HG03432 (cell line): ENCODE measurements around the gene CCDC194.

ENCODE experiments used
- ATAC-seq: cut with Tn5 transposase; IDR thresholded peaks from one replicate; pipeline ENCODE4 v1.9.1; 2021; ENCODE audit warnings: mild to moderate bottlenecking, moderate library complexity; ENCODE audit not compliant: unreplicated experiment

CCDC194 gene, protein sequence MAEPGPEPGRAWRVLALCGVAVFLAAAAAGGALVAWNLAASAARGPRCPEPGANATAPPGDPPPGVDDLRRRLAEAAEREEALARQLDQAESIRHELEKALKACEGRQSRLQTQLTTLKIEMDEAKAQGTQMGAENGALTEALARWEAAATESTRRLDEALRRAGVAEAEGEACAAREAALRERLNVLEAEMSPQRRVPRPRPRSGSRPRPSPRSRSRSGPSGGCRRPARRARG

DNA sequence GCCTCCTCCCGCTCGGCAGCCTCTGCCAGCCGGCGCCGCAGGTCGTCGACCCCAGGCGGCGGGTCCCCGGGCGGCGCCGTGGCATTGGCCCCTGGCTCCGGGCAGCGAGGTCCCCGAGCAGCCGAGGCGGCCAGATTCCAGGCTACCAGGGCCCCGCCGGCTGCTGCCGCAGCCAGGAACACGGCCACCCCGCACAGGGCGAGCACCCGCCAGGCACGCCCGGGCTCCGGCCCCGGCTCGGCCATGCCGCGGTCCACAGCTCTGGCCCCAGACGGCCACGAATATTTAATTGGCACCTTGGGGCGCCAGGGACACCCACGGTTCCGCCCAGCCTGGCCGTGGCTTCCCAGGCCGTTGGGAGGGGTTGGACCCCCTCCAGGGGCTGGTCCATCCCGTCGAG is at the start of gene CCDC194:
Gene CCDC194 (minus strand): TSS at position 283 of the 400 bp plus-strand sequence. CDS start 38 bp downstream, at position 245.
- no peak for ATAC-seq

DNA sequence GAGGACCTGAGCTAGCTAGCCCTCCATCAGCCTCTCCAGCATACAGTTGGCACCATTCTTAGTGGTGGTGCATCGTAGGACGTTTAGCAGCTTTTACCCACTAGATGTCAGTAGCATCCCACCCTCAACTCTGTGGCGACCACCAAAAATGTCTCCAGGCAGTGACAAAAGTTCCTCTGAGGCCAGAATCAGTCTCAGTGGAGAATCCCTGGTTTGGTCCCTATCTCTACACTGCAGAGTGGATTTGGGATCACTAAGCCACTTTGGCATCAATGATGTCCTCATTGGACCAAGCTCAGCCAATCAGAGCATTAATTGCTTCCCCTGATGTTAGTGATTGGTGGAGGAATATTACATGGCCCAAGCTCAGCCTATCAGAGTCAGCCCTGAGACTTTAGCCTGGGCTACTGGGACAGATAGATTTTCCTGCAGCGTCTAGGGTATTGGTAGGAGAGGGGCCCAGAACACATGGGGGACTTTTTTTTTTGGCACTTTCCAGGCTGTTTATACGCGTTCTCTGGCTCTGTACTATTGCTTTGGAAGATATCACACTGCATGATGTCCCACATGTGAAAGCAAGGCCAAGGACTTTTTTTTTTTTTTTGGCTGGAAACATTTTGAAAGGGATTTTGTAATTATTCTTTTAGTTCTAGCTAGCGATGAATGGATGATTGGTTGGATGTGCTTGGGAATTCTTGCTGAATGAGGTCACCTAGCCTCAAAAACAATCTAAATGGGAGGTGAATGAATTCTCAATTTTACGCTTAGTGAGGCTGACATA is 47.4 kb upstream of the CCDC194 start:
- ATAC-seq: no peak

DNA sequence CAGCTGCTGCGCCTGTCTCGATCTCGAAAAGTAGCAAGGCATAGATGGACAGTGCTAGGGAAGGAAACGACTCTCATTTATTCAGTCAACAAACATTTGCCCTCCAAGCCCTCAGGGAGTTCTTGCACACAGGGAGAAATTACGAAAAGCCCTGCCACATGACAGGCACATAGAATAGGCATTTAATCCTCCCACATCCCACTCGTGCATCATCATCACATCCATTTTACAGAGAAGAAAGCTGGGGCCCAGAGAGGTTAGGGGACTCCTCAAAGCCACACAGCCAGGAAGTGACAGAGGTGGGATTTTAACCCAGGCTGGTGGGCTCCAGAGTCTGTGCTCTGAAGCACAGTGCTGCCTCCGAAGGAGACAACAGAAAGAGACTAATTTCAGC is 42.9 kb upstream of the CCDC194 start:
- no peak for ATAC-seq

DNA sequence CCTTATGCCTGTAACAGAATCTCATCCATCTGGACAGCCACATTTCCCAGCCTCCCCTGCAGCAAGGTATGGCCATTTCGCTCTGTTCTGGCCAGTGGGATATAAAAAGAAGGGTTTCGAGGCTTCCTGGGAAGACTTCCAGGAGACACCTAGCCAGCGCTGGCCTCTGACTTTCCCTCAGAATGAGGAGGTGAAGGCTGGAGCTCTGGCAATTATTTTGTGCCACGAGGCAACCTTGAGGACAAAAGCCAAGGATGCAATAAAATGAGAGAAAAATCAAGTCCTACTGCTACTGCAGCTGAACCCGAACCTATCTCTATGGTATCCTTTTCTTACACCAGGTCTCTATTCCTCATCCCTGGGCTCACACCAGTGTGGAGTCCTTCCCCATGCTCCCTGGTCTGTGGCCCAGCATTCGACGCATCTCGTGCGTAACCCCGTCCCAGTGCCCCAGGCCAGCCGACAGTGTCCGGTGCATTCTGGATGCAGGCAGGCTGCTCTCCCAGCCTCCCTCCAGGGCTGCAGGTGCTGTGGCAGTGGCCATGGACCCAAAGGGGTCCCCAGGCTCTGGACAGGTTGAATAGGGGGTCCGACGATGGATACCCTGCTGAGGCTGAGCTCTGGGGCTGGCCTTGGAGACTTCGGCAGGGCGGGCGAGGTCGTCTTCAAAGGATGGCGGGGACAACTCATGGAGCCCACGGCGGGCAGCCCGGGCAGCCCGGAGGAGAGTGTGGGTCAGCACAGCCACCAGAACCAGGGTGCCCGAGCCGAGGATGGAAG is 42.3 kb upstream of the CCDC194 start:
- ATAC-seq: no peak

DNA sequence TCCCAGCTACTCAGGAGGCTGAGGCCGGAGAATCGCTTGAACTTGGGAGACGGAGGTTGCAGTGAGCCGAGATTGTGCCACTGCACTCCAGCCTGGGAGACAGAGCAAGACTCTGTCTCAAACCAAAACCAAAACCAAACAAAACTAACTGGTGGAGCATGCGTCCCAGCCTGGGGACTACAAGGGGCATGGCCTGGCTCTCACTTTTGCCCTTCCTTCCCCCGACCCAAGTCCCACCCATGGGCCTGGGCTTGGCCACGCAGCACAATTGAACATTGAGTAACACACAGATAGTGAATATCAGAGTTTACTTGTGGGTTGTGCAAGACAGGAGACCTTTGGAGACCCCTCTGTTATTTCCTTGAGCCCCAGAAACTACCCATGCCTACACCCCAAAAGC is 41.2 kb upstream of the CCDC194 start:
- no peak for ATAC-seq

DNA sequence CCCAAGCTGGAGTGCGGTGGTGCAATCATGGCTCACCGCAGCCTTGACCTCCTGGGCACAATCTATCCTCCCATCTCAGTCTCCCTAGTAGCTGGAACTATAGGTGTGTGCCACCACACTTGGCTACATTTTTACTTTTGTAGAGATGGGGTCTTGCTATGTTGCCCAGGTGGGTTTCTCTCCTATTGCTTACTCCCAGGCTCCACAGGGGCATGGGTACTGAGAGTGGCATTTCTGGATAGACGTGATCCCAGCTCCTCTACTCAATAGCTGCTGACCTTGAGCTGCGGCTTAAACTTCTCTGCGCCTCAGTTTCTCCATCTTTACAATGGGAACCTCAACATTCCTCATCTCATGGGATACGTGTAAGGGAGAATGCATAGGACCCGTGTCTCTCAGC is 37.4 kb upstream of the CCDC194 start:
- no peak for ATAC-seq

DNA sequence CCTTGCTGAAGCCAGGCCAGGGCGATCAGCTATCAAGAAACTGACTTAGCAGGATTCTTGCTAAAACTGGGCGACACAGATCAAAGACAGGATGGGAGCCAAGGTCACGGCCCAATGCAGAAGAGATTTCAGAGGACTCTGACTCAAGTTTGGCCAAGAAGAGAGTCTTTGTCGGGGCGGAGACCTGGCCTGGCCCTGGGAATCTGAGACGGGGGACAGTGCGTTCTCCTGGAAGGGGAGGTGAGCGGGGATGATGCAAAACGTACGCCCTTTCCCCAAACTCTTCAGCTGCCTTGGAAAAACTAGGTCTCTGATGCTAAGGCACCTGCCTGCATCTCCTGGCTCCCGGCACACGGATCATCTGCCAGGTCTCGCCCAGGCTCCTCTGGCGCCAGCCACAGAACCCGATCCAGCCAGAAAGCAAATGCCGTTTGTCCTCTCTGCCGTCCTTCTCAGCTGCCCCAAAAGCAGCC is 35.7 kb upstream of the CCDC194 start:
- no peak for ATAC-seq

DNA sequence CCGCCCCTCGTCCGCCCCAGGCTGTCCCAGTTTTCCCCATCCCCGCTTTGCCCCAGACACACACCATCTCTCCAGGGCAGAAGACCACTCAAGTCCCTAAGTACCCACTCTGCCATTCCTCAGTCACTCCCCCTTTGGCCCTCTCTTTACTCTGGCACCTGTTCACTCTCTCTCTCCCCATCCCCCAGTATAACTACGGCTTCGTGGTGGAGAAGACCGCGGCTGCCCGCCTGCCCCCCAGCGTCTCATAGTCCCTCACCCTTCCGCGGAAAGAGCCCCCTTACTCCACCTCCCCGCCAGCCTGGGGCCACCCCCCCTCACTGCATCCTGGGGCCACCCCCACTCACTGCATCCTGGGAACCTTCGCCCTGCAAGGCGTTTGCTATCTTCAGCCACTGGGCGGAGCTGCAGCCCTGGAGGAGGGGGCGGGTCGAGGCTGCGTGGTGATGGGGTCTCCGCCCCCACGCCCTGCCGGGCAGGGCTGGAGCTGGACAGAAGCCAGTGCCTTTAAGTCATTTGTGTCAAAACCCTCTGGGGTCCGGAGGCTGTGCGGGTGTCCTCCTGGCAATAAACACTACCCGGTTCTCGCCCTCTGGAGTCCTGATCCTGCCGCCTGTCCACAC is 30.9 kb upstream of the CCDC194 start:
- no peak for ATAC-seq

DNA sequence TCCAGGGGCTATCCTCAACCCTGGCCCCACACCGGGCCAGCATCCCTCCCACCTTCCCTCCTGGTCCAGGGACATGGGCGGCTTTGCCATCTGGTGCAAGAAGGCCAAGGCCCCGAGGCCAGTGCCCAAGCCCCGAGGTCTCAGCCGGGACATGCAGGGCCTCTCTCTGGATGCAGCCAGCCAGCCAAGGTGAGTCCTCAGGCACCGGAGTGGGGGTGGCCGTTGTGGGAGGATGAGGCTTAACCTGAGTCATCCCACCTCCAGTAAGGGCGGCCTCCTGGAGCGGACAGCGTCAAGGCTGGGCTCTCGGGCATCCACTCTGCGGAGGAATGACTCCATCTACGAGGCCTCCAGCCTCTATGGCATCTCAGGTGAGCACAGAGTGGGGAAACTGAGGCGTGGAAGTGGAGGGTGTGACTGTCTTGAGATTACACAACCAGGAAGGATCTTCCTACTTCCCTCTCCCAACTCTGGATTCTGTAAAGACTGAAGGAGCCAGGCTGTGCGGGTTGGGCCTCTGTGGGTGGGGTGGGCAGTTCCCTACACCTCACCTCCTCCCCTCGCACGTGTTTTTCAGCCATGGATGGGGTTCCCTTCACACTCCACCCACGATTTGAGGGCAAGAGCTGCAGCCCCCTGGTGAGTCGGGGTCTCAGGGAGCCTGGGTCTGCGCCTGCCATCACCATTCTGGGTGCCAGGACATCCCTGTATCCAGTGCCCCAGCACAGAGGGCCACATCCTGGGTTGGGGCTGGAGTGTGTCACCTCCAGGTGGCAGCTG is 29.6 kb upstream of the CCDC194 start:
- no peak for ATAC-seq

DNA sequence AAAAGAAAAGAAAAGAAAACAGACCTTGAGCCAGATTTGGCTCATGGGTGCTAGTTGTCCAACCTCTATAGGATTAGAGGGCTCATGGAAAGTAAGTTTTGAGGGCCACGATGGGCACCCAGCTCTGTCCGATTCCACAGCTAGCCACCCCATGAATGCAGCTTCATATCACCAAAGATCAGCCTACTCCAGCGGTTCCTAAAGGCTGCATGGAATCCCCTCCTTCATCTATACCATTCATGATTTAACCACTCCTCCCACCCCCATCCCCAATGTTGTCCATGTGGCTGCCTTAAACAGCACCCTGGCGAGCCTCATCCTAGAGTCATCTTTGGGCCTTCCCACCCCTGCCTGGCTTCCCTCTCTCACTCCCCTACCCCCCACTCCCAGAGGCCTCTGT is 27.9 kb upstream of the CCDC194 start:
- ATAC-seq: no peak

DNA sequence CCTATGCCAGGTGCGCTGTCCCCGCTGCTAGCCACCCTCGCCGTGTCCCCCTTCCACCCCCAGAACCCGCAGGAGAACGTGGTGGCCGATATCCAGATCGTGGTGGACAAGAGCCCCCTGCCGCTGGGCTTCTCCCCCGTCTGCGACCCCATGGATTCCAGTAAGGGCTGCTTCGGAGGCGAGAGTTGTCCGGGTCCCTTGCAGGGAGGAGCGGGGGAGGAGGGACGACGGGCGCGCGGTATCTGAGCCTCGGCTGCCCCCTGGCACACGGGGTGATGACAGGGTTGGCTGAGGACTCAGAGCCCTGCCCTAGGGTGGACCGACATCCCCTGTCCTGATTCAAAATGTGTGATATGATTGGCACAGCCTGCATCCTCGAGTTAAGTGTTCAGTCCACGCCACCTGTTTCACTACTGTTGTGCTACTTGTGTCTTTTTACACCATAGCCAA is 26.5 kb upstream of the CCDC194 start:
- peak; percentile 22 for ATAC-seq

DNA sequence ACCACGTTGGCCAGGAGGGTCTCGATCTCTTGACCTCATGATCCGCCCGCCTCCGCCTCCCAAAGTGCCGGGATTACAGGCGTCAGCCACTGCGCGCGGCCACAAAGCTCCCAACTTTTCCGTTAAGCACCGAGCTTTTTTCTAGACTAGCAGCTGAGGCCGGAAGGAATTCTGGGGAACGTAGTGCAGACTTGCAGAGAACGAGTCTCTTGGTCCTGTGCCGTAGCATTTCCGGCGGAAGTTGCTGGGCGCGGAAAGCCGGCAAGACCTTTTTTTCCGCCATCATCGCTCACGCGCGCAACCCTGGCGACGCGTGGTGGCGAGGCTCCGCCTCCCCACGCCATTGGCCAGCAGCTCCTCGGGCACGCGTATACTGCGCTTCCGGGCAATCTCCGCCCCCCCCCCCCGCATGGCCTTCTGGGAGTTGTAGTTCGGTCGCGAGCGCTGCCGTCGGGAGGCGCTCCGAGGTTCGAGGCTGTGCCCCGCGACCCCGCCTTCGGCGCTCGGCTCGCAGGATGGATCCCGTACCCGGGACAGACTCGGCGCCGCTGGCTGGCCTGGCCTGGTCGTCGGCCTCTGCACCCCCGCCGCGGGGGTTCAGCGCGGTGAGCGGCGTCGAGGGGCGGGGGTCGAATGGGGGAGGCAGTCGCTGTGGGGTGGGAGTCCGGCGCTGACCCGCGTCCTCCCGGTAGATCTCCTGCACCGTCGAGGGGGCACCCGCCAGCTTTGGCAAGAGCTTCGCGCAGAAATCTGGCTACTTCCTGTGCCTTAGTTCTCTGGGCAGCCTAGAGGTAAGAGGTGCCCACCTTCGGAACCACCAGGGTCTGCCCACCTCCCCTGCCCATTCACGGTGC is 25.9 kb upstream of the CCDC194 start, which contains the start of gene MVB12A:
Gene MVB12A (plus strand): TSS at position 427 of the 854 bp plus-strand sequence. CDS start 89 bp downstream, at position 516.
- ATAC-seq: peak; percentile 77

DNA sequence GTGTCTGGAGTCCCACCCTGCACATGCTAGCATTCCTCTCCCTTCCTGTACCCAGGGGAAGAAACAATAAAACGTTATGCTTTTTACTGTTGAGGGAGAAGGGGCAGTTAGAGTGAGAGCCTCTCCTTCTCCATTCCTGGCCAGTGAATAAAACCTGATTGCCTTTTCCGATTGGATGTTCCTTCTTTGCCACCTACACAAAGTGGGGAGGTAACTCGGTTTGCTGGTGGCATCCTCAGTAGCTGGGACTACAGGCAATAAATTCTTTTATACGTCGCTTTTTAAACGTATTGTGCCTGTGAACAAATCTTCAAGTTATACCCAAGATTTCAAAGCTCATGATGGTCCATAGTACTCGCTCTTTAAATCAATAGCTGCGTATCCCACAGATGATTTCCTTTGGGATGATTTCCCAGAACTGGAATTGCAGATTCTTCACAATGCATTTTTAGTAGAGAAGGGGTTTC is 25.2 kb upstream of the CCDC194 start:
- ATAC-seq: no peak

DNA sequence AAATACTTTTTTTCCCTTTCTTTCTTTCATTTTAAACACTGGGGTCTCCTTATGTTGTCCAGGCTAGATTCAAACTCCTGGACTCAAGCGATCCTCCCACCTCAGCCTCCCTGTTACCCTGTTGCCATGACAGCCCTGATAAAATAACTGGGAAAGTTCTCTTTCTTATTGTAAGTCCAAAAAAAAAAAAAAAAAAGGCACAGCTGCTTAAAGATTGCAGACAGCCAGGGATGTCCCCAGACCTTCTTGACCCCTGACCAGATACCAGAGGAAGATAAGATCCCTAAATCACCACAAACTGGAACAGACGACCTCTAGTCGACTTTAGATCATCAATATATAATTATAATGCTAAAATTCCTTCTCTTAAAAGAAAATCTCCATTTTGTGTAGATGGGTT is 24.7 kb upstream of the CCDC194 start:
- no peak for ATAC-seq

DNA sequence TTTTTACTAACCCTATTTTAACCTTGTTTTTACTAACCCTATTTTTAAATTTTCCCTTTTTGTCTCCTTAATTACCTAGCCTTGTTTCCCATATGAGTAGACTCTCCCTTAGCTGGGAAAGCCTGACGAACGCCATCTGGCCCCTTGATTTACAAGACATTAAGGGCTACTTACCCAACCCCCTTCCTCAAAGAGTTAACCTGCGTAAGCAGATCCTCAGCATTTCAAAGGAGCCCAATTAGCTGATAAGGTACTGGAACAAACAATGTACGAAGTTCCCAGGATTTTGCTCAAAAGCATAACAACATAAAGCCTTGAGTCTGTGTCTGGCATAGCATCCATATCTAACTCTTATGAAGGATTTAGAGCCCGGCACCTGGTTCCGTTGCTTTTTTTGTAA is 21.1 kb upstream of the CCDC194 start:
- ATAC-seq: no peak

DNA sequence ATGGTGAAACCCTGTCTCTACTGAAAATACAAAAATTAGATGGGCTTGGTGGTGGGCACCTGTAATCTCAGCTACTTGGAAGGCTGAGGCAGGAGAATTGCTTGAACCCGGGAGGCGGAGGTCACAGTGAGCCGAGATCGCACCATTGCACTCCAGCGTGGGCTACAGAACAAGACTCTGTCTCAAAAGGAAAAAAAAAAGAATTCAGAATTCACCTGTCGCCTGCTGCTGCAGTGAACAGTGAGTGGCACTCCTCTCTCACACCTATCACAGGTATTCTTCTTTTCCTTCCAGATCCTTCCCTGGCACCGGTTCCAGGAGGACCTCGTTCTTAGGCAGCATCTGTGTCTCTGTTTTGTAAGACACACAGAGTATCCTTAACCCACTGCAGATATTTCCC is 20.1 kb upstream of the CCDC194 start:
- no peak for ATAC-seq

DNA sequence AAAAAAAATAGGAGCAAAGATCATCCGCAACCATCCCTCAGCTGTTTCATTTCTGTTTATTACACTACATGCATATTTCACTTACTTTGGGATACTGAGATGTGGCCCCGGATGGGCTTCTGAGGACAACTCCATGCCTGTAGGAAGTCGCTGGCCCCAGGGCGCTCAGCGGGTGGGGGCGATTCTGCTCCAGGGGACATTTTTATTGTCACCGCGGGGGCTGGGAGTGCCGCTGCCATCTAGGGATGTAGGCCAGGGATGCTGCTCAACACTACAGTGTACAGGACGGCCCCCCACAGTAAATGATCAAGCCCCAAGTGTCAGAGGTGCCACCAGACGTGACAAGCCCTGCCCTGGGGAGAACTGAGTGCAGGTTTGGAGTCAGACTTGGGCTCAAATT is 17.8 kb upstream of the CCDC194 start:
- no peak for ATAC-seq

DNA sequence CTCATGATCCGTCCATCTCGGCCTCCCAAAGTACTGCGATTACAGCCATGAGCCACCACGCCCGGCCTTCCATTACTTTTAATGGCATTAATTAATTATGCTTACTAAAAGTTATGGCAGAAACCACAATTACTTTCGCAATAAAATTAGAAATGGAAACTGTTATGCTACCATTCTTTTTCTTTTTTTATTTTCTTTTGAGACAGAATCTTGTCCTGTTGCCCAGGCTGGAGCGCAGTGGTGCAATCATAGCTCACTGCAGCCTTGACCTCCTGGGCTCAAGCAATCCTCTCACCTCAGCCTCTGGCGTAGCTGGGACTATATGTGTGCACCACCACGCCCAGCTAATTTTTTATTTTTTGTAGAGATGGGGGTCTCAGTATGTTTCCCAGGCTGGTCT is 16.0 kb upstream of the CCDC194 start:
- no peak for ATAC-seq

DNA sequence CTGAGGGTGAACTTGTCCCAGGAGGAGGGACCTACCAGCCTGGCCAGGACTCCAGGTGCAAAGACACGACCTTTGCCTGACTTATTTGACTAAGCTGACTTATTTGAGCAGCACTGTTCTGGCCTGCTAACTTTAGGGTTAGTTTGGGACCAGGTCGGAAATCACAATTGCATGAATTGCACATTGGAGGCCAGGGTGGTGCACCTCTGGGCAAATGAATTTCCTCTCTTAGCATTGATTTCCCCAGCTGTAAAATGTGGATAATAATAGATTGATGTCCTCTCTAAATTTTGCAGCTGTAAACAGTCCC is 12.8 kb upstream of the CCDC194 start:
- ATAC-seq: no peak
